A673 (cell line): ENCODE results near the gene C2orf76. TPM values are rescaled to one million over a fixed set of nuclear protein-coding genes. Genes with fewer than 3 reads are reported as not detected.

Source experiments
- BruUV-seq: library from RNA; stranded (reverse); fragments of 400-500 nt; replicated peaks from 2 replicates; lab custom pipeline; 2021; lab: Mats Ljungman, UMichigan
- CTCF ChIA-PET: fragments of 300-600 bp; sonication (Branson Sonifier 250); formaldehyde crosslinking; loops from one replicate; lab custom pipeline; 2022; ENCODE audit warnings: antibody characterized with exemption; lab: Charles Lee
- POLR2A ChIA-PET: fragments of 300-600 bp; sonication (Branson Sonifier 250); formaldehyde crosslinking; loops from one replicate; lab custom pipeline; 2022; ENCODE audit warnings: antibody characterized with exemption; ENCODE audit not compliant: low non-redundant PET; lab: Charles Lee
- DNase-seq: peaks from one replicate; pipeline ENCODE4 v3.0.0-alpha.2; 2015; ENCODE audit warnings: low spot score
- H3K27ac ChIP-seq: fragments of 200-600 bp; sonication (generic); 2 replicates; pipeline ENCODE4 v1.5.1; 2016; ENCODE audit warnings: mixed run types, low read depth, mild to moderate bottlenecking, mixed read lengths, antibody characterized with exemption, low read length; ENCODE audit not compliant: poor library complexity, severe bottlenecking
- H3K27me3 ChIP-seq: fragments of 200-600 bp; sonication (generic); replicated peaks from 2 replicates; pipeline ENCODE4 v1.6.1; 2017; ENCODE audit warnings: mixed run types, low read depth, mild to moderate bottlenecking, mixed read lengths, antibody characterized with exemption, low read length; ENCODE audit not compliant: insufficient read depth, poor library complexity
- H3K36me3 ChIP-seq: fragments of 200-600 bp; sonication (generic); 2 replicates; pipeline ENCODE4 v1.6.1; 2016; ENCODE audit warnings: mixed run types, mild to moderate bottlenecking, mixed read lengths, antibody characterized with exemption, low read length; ENCODE audit not compliant: insufficient read depth, poor library complexity, severe bottlenecking
- H3K4me1 ChIP-seq: fragments of 200-600 bp; sonication (generic); 2 replicates; pipeline ENCODE4 v1.6.1; 2017; ENCODE audit warnings: mixed run types, mild to moderate bottlenecking, mixed read lengths, antibody characterized with exemption, low read length; ENCODE audit not compliant: insufficient read depth, poor library complexity, severe bottlenecking
- H3K4me3 ChIP-seq: fragments of 200-600 bp; sonication (generic); 2 replicates; pipeline ENCODE4 v1.5.1; 2016; ENCODE audit warnings: low read depth, mixed run types, mild to moderate bottlenecking, mixed read lengths, low read length; ENCODE audit not compliant: poor library complexity, severe bottlenecking
- H3K9me3 ChIP-seq: fragments of 200-600 bp; sonication (generic); 2 replicates; pipeline ENCODE4 v1.6.1; 2016; ENCODE audit warnings: mixed run types, low read depth, mild to moderate bottlenecking, mixed read lengths, antibody characterized with exemption, low read length; ENCODE audit not compliant: poor library complexity, severe bottlenecking
- CTCF ChIP-seq: fragments of 300-800, 200-600 bp; sonication (generic); conservative IDR thresholded peaks from 2 replicates; pipeline ENCODE4 v1.5.1; 2017; ENCODE audit warnings: low read depth, mild to moderate bottlenecking, antibody characterized with exemption, low read length, moderate library complexity, mixed read lengths
- EZH2 ChIP-seq: fragments of 200-600 bp; sonication (generic); IDR thresholded peaks from 2 replicates; pipeline ENCODE4 v1.6.1; 2017; ENCODE audit warnings: borderline replicate concordance, low read depth, mild to moderate bottlenecking, mixed read lengths, antibody characterized with exemption, low read length; ENCODE audit not compliant: poor library complexity, severe bottlenecking
- intact Hi-C: fragments of 100-400 bp; cut with micrococcal nuclease; formaldehyde crosslinking; loops from one replicate; pipeline ENCODE4 v1.10.0; 2022; ENCODE audit not compliant: unreplicated experiment
- total RNA-seq: library from RNA; stranded (reverse); gene quantifications from 2 replicates; pipeline ENCODE4 v1.2.3, GENCODE V29; 2021

C2orf76 gene
- total RNA-seq, 1 experiment from 2014 or later, result 13.4 TPM

- CTCF ChIA-PET, result no interaction called here
- H3K9me3 ChIP-seq, result no peaks in the 10 kb centered on the region
- no peaks in the 10 kb centered on the region for H3K27me3 ChIP-seq
- no TSS peak for BruUV-seq
- POLR2A ChIA-PET, result no interaction called here
- peaks cover 20% of the 10 kb centered on the region for H3K4me1 ChIP-seq
- intact Hi-C loops, result no loop called here
- TF ChIP-seq EZH2, result no peak
- TF ChIP-seq CTCF, result no peak
- no peaks in the 10 kb centered on the region for H3K36me3 ChIP-seq
- no peak for DNase-seq
- H3K27ac ChIP-seq, result no peak overlapping the region
- H3K4me3 ChIP-seq, result no peak overlapping the region
Measured at GRCh38 chr2:119323459-119323858, 43.2 kb downstream of the C2orf76 start.

- no peak overlapping the region for H3K27ac ChIP-seq
- DNase-seq, result no peak
- H3K4me3 ChIP-seq, result no peak overlapping the region
- ChIA-PET POLR2A (no interaction called here), CTCF (no interaction called here)
- no TSS peak for BruUV-seq
- TF ChIP-seq CTCF, result no peak
- no peak for TF ChIP-seq EZH2
- H3K4me1 ChIP-seq, result peaks cover 19% of the 10 kb centered on the region
- H3K9me3 ChIP-seq, result no peaks in the 10 kb centered on the region
- H3K36me3 ChIP-seq, result no peaks in the 10 kb centered on the region
- intact Hi-C loops, result loop anchor here (5.0 to 10.0 kb wide), 2 partner anchors 38 to 345 kb away; no protein-coding TSS in a partner anchor
- H3K27me3 ChIP-seq, result no peaks in the 10 kb centered on the region
Measured at GRCh38 chr2:119319593-119319992, 47.0 kb downstream of the C2orf76 start.

- Histone ChIP-seq H3K36me3 (no peaks in the 10 kb centered on the region), H3K9me3 (no peaks in the 10 kb centered on the region), H3K27me3 (no peaks in the 10 kb centered on the region), H3K4me1 (peaks cover 8% of the 10 kb centered on the region), H3K27ac (no peak overlapping the region), H3K4me3 (no peak overlapping the region)
- ChIA-PET CTCF (no interaction called here), POLR2A (no interaction called here)
- intact Hi-C loops, result loop anchor here (5.0 to 10.0 kb wide), 2 partner anchors 40 to 347 kb away; no protein-coding TSS in a partner anchor
- TF ChIP-seq EZH2 (no peak), CTCF (no peak)
- no peak for DNase-seq
- no TSS peak for BruUV-seq
Measured at GRCh38 chr2:119317554-119317953, 49.1 kb downstream of the C2orf76 start.
